ENCODE data around the gene TLE1.

TLE1 gene

DNA sequence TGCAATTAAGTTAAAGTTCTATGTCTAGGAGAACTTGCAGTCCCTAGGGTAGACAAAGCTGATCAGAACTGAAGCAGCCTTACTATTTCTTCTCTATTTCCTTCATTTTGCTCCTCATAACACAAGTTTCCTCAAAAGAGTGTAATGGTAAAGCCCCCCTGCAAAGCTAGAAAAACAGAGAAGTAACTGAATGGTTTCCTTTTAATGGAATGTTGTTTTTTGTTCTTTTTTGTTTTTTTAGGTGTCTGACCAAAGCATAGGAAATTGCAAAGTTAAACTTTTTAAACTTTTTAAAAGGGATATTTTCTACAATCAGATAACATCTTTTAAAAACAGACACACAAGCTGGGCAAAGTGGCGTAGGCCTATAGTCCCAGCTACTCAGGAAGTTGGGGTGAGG is 145.7 kb downstream of the TLE1 start:
- DNase-seq (ENCODE audit: low spot score), result no peak

DNA sequence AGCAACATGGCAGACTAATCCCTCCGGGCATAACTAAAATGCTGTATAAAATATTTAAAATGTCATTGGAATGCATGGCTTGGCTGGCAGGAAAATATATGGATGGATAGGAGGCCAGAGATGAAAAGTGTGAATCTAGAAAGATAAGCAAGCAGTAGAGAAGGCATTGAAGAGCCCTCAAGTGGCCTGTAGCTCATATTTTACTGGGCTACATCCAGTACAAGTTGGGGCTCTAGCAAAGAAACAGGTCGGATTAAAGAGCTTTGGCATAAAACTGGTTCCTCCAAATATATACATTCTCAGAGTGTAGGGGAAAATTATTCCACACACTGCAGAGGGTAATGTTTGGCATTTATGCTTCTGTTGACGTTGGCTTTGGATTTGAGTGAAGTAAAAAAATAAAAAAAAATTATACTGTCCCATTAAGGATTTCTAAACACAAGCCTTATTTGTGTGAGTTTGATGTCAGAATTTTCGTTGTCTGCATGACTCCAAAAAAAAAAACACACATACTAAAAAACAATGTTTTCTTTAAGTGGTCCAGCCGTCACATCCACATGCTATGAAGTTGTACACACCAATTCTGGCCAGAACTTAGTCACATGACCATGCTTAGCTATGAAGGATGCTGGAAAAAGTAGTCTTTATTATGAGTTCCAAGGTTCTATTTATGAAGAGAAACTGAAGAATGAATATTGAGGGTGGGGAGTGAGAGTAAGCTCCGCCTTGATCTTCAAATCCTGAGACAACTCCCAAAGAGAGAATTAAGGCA is 147.0 kb downstream of the TLE1 start:
- DNase-seq (ENCODE audit: low spot score), result no peak

DNA sequence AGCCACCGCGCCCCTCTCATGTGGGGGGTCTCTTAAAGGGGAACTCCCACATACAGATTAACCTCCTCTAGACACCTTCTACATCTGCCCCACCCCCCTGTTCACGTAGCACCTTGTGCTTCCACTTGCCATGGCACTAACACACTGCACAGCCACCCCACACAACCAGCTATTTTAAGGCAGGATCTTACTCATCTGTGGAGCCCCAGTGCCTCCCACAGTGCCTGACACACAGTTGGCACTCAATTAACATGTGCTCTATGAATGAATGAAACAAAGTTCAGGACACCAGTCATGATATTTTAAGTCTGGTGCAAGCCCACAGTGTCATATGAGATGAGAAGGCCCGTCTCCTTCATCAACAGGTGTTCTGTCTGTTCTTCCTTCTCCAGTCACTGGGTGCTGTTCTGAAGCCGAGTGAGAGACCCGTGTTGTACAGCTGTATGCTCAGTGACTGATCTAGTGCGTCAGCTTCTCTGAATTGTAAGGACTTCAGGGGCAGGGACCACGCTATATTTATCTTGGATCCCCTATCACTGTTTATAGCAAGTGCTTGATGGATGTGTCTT is 149.1 kb downstream of the TLE1 start:
- no peak for DNase-seq (ENCODE audit: low spot score)

DNA sequence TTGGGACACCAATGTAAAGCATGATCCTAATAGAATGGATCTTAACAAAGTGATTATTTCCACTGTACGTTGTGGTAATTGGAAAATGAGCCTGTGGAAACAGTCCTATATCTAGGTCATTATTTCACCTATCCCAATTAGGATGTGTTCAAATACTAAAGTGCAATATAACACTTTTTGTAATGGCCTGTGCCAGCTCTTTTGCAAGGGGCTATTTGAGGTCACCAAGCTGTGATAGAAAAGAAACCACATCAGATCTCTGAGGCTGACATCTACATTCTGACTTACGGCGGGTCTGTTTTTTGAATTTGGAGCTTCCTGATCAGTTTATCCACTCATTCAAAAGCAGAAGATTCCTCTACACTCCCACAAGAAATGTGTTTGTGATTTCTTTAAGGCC is 150.0 kb downstream of the TLE1 start:
- no peak for DNase-seq (ENCODE audit: low spot score)

DNA sequence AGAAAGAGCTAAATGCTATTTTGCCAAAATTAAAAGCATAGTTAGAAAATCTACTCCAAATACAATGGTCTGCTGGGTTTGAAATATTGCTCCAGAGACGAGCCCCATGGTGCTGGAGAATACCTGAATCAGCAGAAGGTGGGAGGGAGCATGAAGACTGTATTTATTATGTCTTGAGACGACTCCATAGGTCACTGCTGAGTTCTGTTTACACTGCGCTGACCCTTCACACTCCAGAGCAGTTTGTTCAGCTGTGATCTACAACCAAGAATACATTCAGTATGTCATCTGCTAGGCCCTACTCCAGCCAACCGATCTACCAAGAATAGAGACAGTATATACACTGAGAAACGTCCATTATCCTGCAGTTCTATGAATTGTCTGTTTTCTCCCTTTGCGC is 150.5 kb downstream of the TLE1 start:
- no peak for DNase-seq (ENCODE audit: low spot score)

DNA sequence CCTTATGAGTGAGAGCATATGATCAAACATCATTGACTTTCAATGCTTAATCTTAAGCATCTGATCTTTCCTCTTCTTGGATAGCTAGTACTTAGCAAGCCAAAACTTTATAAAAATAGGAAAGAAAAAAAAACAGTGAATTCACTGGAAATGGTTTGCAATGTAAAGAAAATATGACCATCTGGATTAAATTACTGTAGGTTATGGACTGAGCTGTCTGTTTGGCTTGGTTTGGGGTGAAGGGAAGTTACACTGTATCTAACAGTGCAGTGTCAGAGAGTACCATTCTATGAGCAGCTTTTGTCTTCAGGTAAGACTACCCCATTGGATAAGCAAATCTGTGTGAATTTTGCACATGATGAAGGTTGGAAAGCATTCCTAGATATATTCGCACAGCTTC is 151.4 kb downstream of the TLE1 start:
- DNase-seq (ENCODE audit: low spot score), result no peak

DNA sequence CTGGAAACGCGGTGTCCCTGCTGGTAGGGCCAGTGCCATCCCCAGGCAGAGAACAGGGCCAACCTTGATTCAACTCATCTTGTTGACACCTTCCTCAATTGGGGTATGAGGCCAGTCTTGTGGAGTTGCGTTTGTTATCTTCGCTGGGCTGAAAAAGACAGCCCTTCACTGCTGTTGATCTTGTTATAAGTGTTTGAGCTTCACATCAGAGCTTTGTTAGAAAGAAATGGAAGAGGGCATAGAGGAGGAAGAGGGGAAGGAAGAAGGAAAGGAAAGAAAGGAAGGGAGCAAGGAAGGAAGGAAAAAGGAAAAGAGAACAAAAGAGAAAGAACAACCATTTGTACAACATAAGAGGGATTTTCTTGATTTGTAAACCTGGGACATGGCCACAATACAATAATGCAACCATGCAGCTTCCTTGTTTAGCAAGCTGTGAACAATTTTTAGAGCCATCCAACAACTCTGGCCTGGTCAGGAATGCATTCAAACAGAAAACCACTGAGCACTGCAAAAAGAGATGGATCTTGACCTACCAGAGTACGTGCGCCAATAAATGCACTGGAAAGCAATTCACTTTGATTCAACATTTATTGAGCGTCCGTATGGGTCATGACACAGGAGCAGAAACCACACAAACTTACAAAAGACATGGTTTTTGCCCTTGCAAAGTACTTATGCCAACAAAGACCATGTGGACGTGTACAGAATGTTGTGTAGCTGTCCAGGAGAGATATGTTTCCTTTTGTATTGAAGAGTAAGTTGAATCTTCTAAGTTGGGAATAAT is 152.9 kb downstream of the TLE1 start:
- DNase-seq (ENCODE audit: low spot score), result no peak

DNA sequence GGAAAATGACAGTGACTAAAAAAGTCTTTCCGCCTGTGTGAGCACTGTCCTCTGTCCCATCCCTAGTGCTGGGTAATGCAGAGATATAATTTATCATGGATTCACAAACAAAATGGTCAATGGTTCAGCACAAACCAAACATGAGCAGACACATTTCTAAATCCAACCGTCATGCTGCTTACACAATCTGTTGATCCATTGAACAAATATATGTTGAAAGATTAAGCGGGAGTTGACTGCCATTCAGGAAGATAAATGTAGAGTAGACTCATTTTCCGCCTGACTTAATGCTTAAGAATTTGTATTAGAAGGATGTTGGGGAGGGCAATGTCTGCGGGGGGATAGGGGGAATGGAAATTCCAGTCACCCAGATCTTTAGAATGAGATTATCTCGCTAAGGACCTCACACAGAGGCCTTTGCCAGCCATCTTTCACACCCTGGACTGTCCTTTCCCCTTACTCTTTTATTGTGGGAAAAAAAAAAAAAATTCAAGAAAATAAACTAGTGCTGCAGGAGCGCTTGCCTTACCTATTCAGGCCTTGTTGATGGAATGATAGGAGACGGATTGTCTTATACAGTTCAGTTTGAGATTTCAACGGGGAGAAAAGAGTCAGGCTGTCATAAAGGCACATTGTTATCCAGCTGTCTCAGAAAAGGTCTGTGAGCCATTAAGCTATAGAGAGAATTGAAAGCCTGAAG is 153.7 kb downstream of the TLE1 start:
- no peak for DNase-seq (ENCODE audit: low spot score)

DNA sequence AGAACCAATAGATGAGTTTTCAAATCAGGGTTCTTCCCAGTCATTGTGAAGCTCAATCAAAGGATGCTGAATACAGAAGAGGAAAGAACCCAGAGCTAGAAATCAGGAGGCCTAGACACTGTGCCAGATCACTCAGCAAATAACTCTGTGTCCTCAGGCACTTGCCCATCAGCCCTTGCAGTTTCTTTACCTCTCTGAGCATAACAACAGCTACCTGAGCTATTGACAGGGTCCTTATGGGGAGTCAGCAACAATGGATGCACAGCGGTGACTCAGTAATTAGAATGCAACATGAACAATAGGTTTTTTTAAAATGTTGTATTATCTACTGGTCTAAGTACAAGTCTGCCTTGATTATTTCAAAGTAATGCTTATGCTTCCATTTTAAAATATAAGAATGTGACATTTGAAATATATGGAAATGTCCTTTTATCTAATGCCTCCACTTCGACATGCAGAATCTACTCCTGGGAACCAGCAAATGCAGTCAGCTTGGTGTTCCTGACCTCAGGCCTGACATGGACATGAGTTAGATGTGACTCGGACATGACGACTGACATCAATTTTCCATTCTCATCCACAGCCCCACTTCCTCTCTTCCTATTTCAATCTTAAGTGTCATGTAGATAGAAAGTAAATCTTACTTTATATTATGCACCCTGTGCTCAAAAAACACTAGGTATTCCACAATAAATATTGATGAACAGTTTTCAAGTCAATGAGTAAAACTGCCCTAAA is 155.0 kb downstream of the TLE1 start:
- no peak for DNase-seq (ENCODE audit: low spot score)
